ENCODE data around the gene ZDHHC11. TPM values are rescaled to one million over a fixed set of nuclear protein-coding genes. Genes with fewer than 3 reads are reported as not detected.

The ZDHHC11 gene
- total RNA-seq, 2 experiments from 2014 or later = 13.3 to 18.3 TPM

GRCh38 chr5:820245-820644 is 30.5 kb downstream of the ZDHHC11 start:
- ATAC-seq (ENCODE audit: poor library complexity) = no peak
- ChIA-PET CTCF (no interaction called here), POLR2A (no interaction called here)
- no peaks in the 10 kb centered on the region for H3K9me3 ChIP-seq (ENCODE audit: control insufficient read depth in 1 of 2, insufficient read depth in 1 of 2, low read length in 2 of 2)
- intact Hi-C loops (cut with DNase I, micrococcal nuclease) = no loop called here
- TF ChIP-seq CTCF (IDR thresholded peaks at IDR 0.05) = no peak
- H3K4me3 ChIP-seq (ENCODE audit: low read length) = no peak overlapping the region
- H3K36me3 ChIP-seq (ENCODE audit: insufficient read depth, low read length) = no peaks in the 10 kb centered on the region
- no peaks in the 10 kb centered on the region for H3K9me3 Mint-ChIP-seq
- H3K4me1 Mint-ChIP-seq (ENCODE audit: low read depth) = no peaks in the 10 kb centered on the region
- H3K27ac Mint-ChIP-seq = no peak overlapping the region
- no peaks in the 10 kb centered on the region for H3K36me3 Mint-ChIP-seq (ENCODE audit: low read depth)
- H3K27ac ChIP-seq (ENCODE audit: low read depth in 1 of 2, low read length in 2 of 2) = no peak overlapping the region
- no peak overlapping the region for H3K4me3 Mint-ChIP-seq
- no peak for DNase-seq
- H3K4me1 ChIP-seq (ENCODE audit: insufficient read depth, low read length) = no peaks in the 10 kb centered on the region
- H3K27me3 Mint-ChIP-seq = no peaks in the 10 kb centered on the region
- H3K27me3 ChIP-seq (ENCODE audit: control insufficient read depth in 1 of 2, insufficient read depth in 2 of 2, low read length in 2 of 2) = no peaks in the 10 kb centered on the region

GRCh38 chr5:819078-819477 is 31.7 kb downstream of the ZDHHC11 start:
- H3K9me3 Mint-ChIP-seq = no peaks in the 10 kb centered on the region
- no peak overlapping the region for H3K4me3 Mint-ChIP-seq
- Histone ChIP-seq H3K36me3 (ENCODE audit: insufficient read depth, low read length) (no peaks in the 10 kb centered on the region), H3K4me3 (ENCODE audit: low read length) (no peak overlapping the region), H3K27ac (ENCODE audit: low read depth in 1 of 2, low read length in 2 of 2) (no peak overlapping the region), H3K27me3 (ENCODE audit: control insufficient read depth in 1 of 2, insufficient read depth in 2 of 2, low read length in 2 of 2) (no peaks in the 10 kb centered on the region), H3K9me3 (ENCODE audit: control insufficient read depth in 1 of 2, insufficient read depth in 1 of 2, low read length in 2 of 2) (no peaks in the 10 kb centered on the region), H3K4me1 (ENCODE audit: insufficient read depth, low read length) (no peaks in the 10 kb centered on the region)
- ChIA-PET POLR2A (no interaction called here), CTCF (no interaction called here)
- H3K36me3 Mint-ChIP-seq (ENCODE audit: low read depth) = no peaks in the 10 kb centered on the region
- H3K27ac Mint-ChIP-seq = no peak overlapping the region
- DNase-seq = no peak
- intact Hi-C loops (cut with DNase I, micrococcal nuclease) = loop anchor here in 1 of 2 experiments (5.0 kb wide), 1 partner anchor 92 kb away; no protein-coding TSS in a partner anchor
- no peak for ATAC-seq (ENCODE audit: poor library complexity)
- TF ChIP-seq CTCF (IDR thresholded peaks at IDR 0.05) = no peak
- H3K4me1 Mint-ChIP-seq (ENCODE audit: low read depth) = no peaks in the 10 kb centered on the region
- no peaks in the 10 kb centered on the region for H3K27me3 Mint-ChIP-seq

- Mint-ChIP-seq H3K27me3 (no peaks in the 10 kb centered on the region), H3K4me1 (ENCODE audit: low read depth) (no peaks in the 10 kb centered on the region), H3K9me3 (no peaks in the 10 kb centered on the region), H3K36me3 (ENCODE audit: low read depth) (no peaks in the 10 kb centered on the region), H3K4me3 (no peak overlapping the region), H3K27ac (no peak overlapping the region)
- Histone ChIP-seq H3K4me3 (ENCODE audit: low read length) (no peak overlapping the region), H3K27me3 (ENCODE audit: control insufficient read depth in 1 of 2, insufficient read depth in 2 of 2, low read length in 2 of 2) (no peaks in the 10 kb centered on the region), H3K4me1 (ENCODE audit: insufficient read depth, low read length) (no peaks in the 10 kb centered on the region), H3K27ac (ENCODE audit: low read depth in 1 of 2, low read length in 2 of 2) (no peak overlapping the region), H3K36me3 (ENCODE audit: insufficient read depth, low read length) (no peaks in the 10 kb centered on the region), H3K9me3 (ENCODE audit: control insufficient read depth in 1 of 2, insufficient read depth in 1 of 2, low read length in 2 of 2) (no peaks in the 10 kb centered on the region)
- ChIA-PET POLR2A (no interaction called here), CTCF (no interaction called here)
- intact Hi-C loops (cut with DNase I, micrococcal nuclease) = loop anchor here in 1 of 2 experiments (5.0 kb wide), 1 partner anchor 89 kb away; no protein-coding TSS in a partner anchor
- ATAC-seq (ENCODE audit: poor library complexity) = no peak
- no peak for DNase-seq
- no peak for TF ChIP-seq CTCF (IDR thresholded peaks at IDR 0.05)
Measured at GRCh38 chr5:816176-816575, 34.6 kb downstream of the ZDHHC11 start.

Data from CD4-positive, alpha-beta T cell (primary cell).